DND-41 (cell line): ENCODE results near the gene DDX39B.

Experiments
- EZH2 ChIP-seq: IDR thresholded peaks from 3 replicates; pipeline ENCODE4 v1.6.1; 2012; ENCODE audit warnings: borderline replicate concordance, low read depth, mild to moderate bottlenecking, moderate library complexity, low read length, inconsistent platforms; ENCODE audit not compliant: severe bottlenecking
- TF ChIP-seq, protein P1 (sequence below): IDR thresholded peaks from 2 replicates; pipeline ENCODE4 v1.5.1; 2012; ENCODE audit warnings: borderline replicate concordance, low read length, moderate library complexity, mild to moderate bottlenecking; ENCODE audit not compliant: poor library complexity, severe bottlenecking; ENCODE audit errors: extremely low read depth

DNA sequence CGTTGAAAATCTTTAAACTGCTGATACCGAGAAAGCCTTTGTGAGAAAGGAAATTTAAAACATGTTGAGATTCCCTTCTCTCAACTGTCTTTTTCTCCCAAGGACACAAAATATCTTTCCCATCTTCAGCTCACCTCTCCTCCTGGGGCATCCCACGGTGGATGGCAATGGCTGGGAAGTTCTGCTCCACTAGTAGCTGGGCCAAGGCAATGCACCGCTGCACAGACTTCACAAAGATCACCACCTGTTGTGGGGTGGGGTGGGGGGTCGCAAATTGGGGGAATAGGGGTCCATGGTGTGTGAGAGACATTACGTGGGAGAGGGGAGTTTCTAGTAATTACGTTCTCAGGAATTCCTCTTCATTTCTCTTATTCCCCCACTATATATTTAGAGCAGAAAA lies 10.6 kb downstream of the DDX39B start:
- TF ChIP-seq, protein P1, sequence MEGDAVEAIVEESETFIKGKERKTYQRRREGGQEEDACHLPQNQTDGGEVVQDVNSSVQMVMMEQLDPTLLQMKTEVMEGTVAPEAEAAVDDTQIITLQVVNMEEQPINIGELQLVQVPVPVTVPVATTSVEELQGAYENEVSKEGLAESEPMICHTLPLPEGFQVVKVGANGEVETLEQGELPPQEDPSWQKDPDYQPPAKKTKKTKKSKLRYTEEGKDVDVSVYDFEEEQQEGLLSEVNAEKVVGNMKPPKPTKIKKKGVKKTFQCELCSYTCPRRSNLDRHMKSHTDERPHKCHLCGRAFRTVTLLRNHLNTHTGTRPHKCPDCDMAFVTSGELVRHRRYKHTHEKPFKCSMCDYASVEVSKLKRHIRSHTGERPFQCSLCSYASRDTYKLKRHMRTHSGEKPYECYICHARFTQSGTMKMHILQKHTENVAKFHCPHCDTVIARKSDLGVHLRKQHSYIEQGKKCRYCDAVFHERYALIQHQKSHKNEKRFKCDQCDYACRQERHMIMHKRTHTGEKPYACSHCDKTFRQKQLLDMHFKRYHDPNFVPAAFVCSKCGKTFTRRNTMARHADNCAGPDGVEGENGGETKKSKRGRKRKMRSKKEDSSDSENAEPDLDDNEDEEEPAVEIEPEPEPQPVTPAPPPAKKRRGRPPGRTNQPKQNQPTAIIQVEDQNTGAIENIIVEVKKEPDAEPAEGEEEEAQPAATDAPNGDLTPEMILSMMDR, result no peak
- TF ChIP-seq EZH2, result no peak
